Measurements from ENCODE around the gene JMJD1C.
"Not testable (repeated sequence)": the region's sequence is repeated elsewhere in the genome, so short reads cannot be mapped to it uniquely, and the experiment has no call there.

The JMJD1C gene

DNA sequence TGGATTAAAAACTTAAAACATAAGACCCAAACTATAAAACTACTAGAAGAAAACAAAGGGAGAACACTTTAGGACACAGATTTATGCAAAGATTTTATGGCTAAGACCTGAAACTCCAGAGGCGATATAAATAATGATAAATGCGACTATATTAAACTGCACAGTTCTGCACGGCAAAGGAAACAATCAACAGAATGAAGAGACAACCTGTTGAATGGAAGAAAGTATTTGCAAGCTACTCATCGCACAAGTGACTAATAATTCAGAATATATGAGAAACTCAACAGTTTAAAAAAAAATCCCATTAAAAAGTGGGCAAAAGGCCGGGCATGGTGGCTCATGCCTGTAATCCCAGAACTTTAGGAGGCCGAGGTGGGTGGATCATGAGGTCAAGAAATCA is 73.6 kb downstream of the JMJD1C start:
- DNase-seq, result no peak

DNA sequence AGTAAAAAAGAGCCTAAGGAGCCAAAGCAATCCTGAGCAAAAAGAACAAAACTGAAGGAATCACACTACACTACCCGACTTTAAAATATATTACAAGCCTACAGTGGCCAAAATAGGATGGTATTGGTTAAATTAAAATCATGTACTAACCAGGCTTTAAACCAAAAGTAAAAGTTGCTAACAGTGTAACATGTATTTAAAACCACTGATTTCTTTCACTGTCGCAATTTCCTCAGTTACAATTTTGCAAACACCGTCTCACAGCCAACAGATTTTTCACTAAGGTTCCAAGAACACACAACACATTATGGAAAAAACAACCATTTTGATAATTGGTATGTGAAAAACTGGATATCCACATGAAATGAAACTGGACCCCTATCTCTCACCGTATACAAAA is 74.0 kb downstream of the JMJD1C start:
- no peak for DNase-seq

GRCh38 chr10:63390521-63390920 is 75.3 kb downstream of the JMJD1C start:
- DNase-seq, result no peak

GRCh38 chr10:63388421-63389031 is 77.3 kb downstream of the JMJD1C start:
- DNase-seq, result no peak

DNA sequence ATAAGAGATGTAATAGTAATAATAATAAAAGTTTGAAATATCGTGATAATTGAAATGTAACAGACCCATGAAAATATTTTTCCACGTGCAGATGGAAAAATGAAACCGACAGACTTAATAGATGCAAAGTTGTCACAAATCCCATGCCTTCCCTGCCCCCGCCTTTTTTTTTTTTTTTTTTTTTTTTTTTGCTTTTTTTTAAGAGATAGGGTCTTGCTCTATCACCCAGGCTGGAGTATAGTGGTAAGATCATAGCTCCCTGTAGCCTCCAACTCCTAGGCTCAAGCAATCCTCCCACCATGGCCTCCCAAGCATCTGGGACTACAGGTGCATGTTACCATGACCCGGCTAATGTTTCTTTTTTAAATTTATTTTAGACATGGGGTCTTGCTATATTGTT is 80.5 kb downstream of the JMJD1C start:
- DNase-seq, result no peak

- no peak for DNase-seq
These were observed 81.1 kb downstream of the JMJD1C start for GRCh38 chr10:63384675-63385074.

DNA sequence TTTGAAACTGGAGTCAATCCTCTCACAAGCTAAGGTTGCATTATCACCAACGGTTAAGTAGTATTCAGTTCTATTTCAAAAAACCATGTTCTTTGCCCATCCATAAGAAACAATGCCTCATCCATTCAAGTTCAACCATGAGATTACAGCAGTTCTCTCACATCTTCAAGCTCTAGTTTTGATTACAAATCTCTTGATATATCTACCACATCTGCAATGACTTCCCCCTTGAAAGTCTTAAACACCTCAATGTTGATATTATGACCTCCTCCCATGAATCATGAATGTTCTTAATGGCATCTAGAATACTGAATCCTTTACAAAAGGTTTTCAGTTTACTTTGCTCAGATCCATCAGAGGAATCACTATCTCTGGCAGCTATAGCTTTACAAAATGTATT is 81.8 kb downstream of the JMJD1C start:
- no peak for DNase-seq

- DNase-seq, result no peak
These were observed 82.6 kb downstream of the JMJD1C start for GRCh38 chr10:63383141-63383540.

DNA sequence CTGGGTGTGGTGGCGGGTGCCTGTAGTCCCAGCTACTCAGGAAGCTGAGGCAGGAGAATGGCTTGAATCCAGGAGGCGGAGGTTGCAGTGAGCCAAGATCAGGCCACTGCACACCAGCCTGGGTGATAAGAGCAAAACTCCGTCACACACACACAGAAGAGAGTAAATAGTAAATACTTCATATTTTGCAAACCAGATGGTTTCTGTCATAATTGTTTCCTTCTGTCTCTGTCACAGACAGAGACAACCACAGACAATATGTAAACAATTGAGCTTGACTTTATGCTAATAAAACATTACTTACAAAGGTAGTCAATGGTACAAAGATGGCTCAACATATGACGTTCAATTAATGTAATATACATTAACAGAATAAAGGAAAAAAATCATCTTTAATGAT is 83.7 kb downstream of the JMJD1C start:
- DNase-seq, result no peak

- not testable (repeated sequence) for DNase-seq
These were observed 88.5 kb downstream of the JMJD1C start for GRCh38 chr10:63377305-63377661.

DNA sequence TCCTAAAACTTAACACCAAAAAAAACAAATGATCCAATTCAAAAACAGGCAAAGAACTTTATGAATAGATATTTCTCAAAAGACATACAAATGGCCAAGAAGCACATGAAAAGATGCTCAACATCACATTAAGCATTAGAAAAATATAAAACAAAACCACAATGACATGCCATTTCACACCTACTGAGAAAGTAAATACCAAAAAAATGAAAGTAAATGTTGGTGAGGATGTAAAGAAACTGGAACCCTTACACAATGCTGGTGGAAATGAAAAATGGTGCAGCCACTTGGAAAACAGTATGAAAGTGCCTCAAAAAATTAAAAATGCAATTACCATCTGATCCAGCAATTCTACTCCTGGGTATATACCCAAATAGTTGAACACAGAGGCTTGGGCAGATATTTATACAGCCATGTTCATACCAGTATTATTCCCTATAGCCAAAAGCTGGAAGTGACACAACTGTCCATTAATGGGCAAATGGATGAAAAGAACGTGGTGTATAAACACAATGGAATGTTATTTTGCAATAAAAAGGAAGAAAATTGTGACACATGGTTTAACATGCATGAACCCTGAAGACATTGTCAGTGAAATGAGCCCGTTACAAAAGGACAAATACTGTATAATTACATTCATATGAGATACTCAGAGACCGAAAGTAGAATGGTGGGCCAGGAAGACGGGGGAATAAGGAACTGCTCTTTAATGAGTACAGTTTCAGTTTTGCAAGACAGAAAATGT is 89.0 kb downstream of the JMJD1C start:
- DNase-seq, result no peak

- DNase-seq, result no peak
These were observed 89.9 kb downstream of the JMJD1C start for GRCh38 chr10:63375859-63376258.

DNA sequence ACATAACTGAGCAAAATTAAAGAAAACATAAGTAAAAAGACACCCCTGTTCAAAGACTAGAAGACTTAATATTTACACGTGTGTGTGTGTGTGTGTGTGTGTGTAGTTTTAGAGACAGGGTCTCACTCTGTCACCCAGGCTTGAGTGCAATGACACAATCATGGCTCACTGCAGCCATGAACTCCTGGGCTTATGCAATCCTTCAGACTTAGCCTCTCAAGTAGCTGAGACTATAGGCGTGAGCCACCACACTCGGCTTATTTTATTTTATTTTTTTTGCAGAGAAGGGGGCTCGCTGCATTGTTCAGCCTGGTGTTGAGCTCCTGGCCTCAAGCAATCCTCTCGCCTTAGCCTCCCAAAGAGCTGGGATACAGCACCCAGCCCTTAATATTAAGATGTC is 90.3 kb downstream of the JMJD1C start:
- no peak for DNase-seq

DNA sequence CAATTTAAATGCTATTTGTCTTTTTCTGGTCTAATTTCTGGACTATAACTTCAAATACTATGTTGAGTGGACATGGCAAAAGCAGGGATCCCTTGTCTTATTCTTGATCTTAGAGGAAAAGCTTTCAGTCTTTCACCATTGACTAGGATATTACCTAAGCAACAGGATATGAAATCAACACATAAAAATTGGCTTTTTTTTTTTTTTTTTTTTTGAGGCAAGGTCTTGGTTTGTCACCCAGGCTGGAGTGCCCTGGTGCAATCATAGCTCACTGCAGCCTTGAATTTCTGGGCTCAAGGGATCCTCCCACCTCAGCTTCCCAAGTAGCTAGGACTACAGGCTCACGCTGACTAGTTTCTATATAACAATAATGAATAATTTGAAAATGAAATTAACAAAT is 90.8 kb downstream of the JMJD1C start:
- no peak for DNase-seq

DNA sequence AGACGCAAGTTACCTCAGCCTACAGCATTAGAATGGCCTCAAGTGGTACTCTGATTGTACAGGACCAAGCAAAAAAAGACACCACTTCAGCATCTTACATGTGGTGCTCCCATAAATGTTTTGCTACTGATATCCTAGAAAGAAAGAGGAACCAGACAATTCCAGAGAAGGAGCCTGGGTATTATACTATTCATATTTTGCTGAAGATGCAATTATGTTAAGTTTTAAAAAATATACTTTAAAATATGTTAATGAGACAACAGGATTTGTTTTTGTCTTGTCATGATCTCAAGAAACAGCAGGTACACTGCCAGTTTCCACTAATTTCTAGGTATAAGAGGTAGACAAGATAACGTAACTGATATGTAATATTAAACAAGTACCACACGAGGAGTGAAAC is 92.6 kb downstream of the JMJD1C start:
- no peak for DNase-seq

DNA sequence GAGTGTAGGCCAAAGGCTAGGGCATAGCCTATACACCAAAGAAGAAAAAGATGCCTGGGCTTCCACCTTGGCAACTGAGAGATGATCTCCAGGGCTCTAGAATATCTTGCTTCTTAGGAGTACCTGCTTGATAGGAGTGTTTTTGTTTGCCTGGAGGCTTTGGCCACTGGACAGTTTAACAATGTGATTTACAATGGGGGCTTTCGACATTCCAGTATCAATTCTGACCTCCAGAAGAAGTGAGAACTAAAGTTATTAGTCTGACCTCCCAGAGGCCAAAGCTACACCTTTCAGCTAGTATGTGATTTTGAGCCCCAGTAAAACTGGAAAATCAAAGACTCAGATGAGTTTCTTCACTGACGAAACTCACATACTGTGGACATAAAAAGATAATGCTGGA is 96.1 kb downstream of the JMJD1C start:
- no peak for DNase-seq

- no peak for DNase-seq
These were observed 97.4 kb downstream of the JMJD1C start for GRCh38 chr10:63368365-63368764.

DNA sequence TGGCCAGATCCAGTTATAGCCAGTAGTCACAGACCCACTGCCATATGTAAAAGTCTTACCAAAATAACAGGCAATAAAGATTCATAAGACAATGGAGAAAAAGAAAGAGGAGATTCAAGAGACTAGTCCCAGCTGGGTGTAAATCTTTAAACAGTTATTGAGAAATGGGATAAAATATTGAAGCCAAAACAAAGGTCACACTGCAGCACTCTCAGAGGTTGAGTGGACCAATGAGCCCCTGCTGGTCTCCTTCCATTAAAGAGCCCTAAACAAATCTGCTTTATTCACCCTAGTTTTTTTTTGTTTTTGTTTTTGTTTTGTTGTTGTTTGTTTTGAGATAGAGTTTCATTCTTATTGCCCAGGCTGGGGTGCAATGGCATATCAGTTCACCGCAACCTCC is 98.8 kb downstream of the JMJD1C start:
- DNase-seq, result no peak

DNA sequence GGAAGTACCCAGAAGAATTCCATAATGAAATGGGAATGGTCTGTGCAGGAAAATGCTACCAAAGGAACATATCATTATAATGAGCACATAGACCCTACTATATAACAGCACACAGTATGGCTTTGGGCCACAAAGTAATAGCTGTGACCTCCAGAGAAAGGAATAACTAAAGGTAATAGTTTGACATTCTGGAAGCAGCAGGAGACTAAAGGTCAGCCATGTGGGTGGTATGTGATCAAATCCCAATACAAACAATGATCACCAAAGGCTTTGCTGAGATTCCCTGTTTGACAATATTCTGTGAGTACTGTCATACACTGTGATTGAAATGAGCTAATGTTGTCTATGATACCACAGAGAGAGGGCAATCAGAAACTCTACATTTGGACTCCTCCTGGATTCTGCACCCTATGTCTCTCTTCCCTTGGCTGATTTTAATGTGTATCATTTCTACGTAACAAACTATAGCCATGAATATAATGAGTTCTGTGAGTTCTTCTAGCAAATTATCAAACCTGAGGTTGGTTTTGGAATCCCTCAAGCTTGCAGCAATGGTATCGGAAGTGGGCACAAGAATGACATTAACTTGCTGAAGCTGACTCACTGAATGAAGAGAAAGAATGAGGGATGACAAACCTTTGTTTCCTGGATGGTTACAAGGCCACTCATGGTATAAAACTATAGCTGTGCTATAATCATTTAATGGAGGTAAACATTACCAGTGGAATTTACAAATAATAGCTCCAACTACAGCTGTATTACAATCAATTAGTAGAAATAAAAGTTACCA is 99.6 kb downstream of the JMJD1C start:
- DNase-seq, result no peak

DNA sequence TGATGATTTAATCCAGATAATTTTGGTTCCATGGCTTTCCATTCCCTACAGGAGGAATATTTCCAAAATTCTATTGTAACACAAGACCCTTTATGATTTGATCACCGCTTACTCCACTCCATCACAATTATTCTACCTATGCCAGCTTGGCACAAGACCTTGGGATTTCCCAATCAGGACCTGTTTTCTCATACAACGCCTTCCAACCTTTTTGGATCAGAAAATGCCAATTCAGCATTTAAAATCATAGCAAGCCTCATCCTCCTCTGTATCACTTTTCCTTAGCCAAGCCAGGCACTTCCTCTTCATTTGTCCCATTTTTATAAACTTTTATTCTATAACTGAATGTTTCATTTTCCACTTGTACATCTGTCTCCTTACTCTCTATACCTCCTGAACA is 100.9 kb downstream of the JMJD1C start:
- DNase-seq, result no peak

DNA sequence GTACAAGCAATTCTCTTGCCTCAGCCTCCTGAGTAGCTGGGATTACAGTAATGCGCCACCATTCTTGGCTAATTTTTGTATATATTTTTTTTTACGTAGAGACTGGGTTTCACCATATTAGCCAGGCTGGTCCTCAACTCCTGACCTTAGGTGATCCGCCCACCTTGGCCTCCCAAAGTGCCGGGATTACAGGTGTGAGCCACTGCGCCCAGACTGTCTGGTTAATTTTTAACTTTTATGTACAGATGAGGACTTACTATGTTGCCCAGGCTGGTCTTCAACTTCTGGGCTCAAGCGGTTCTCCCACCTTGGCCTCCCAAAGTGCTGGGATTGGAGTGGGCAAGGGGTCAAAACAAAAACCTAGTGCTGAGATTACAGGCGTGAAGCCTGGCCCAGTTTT is 101.8 kb downstream of the JMJD1C start:
- DNase-seq, result no peak

- DNase-seq, result no peak
These were observed 110.1 kb downstream of the JMJD1C start for GRCh38 chr10:63355682-63356081.

- DNase-seq, result no peak
These were observed 112.8 kb downstream of the JMJD1C start for GRCh38 chr10:63352976-63353375.

- no peak for DNase-seq
These were observed 117.4 kb downstream of the JMJD1C start for GRCh38 chr10:63348245-63348850.

All from NCI-H510A treated with DMSO at 0.1 percent for 48 hours (cell line).